GM12878 (cell line): Measurements from ENCODE around the gene CLEC2L. TPM values are rescaled to one million over a fixed set of nuclear protein-coding genes. Genes with fewer than 3 reads are reported as not detected.

Source experiments
- ATAC-seq: fragments of 200-7000 bp; cut with Tn5 transposase; 3 replicates; pipeline ENCODE4 v1.9.1; 2020; ENCODE audit warnings: mild to moderate bottlenecking, moderate library complexity
- Bru-seq: library from RNA; stranded (reverse); fragments of 400-500 nt; gene quantifications from one replicate; lab custom pipeline; 2021; lab: Mats Ljungman, UMichigan
- BruChase-seq, 2 experiments: library from RNA; stranded (reverse); fragments of 400-500 nt; gene quantifications; one replicate each; lab custom pipeline; 2021; lab: Mats Ljungman, UMichigan
- BruUV-seq: library from RNA; stranded (reverse); fragments of 400-500 nt; replicated peaks from 2 replicates; lab custom pipeline; 2021; lab: Mats Ljungman, UMichigan
- CTCF ChIA-PET: fragments of 300-600 bp; sonication (Branson Sonifier 250); formaldehyde crosslinking; extraction: SDS; loops from one replicate; lab custom pipeline; 2021; ENCODE audit warnings: inconsistent platforms; lab: Yijun Ruan, JAX
- POLR2A ChIA-PET: fragments of 350-600 bp; formaldehyde crosslinking; extraction: SDS; loops from one replicate; lab custom pipeline; 2021; ENCODE audit warnings: inconsistent platforms; lab: Charles Lee
- RAD21 ChIA-PET: fragments of 300-600 bp; sonication (Branson Sonifier 250); formaldehyde crosslinking; loops from one replicate; lab custom pipeline; 2023; ENCODE audit warnings: antibody characterized with exemption; ENCODE audit not compliant: unreplicated experiment; lab: Charles Lee
- SMC1A ChIA-PET: fragments of 300-600 bp; sonication (Branson Sonifier 250); formaldehyde crosslinking; loops from one replicate; lab custom pipeline; 2023; ENCODE audit not compliant: unreplicated experiment, uncharacterized antibody; lab: Charles Lee
- DNase-seq: peaks from one replicate; pipeline ENCODE4 v3.0.0-alpha.2; 2011; ENCODE audit warnings: low read depth, low spot score
- FAIRE-seq: peaks from 3 replicates; lab custom pipeline; 2011; peaks lifted over from hg19 to GRCh38; lab: Jason Lieb, UNC
- H2AFZ ChIP-seq: 2 replicates; pipeline ENCODE4 v1.6.0; 2011; ENCODE audit warnings: low read depth, low read length, control low read depth; ENCODE audit not compliant: control insufficient read depth
- H3K27ac ChIP-seq: 2 replicates; pipeline ENCODE4 v1.5.1; 2011; ENCODE audit warnings: control low read depth; ENCODE audit not compliant: control insufficient read depth, insufficient read depth
- H3K27me3 ChIP-seq, 2 experiments: replicated peaks in 1 of 2; 2 replicates each; pipeline versions ENCODE4 v1.6.0 to v1.6.1; 2011; ENCODE audit warnings: low read length in 1 of 2; ENCODE audit not compliant: control insufficient read depth in 2 of 2, insufficient read depth in 2 of 2
- H3K36me3 ChIP-seq, 2 experiments: 2 replicates each; pipeline ENCODE4 v1.5.1; 2011; ENCODE audit warnings: low read length in 1 of 2; ENCODE audit not compliant: control insufficient read depth in 2 of 2, insufficient read depth in 2 of 2
- H3K4me1 ChIP-seq: 2 replicates; pipeline ENCODE4 v1.6.1; 2011; ENCODE audit warnings: mild to moderate bottlenecking, low read length, moderate library complexity, mixed read lengths; ENCODE audit not compliant: control insufficient read depth, insufficient read depth
- H3K4me2 ChIP-seq: 2 replicates; pipeline ENCODE4 v1.6.0; 2011; ENCODE audit warnings: control low read depth; ENCODE audit not compliant: control insufficient read depth, insufficient read depth
- H3K4me3 ChIP-seq: fragments of 200-600 bp; sonication (generic); 2 replicates; pipeline ENCODE4 v1.5.1; 2016
- H3K79me2 ChIP-seq: 2 replicates; pipeline ENCODE4 v1.6.0; 2011; ENCODE audit warnings: low read length; ENCODE audit not compliant: control insufficient read depth, insufficient read depth
- H3K9ac ChIP-seq: 2 replicates; pipeline ENCODE4 v1.8.0; 2011; ENCODE audit warnings: low read length, control low read depth, mixed read lengths; ENCODE audit not compliant: control insufficient read depth, insufficient read depth
- H3K9me3 ChIP-seq: replicated peaks from 3 replicates; pipeline ENCODE4 v1.5.1; 2011; ENCODE audit warnings: mild to moderate bottlenecking, low read length; ENCODE audit not compliant: control insufficient read depth, insufficient read depth
- H4K20me1 ChIP-seq: 2 replicates; pipeline ENCODE4 v1.6.0; 2011; ENCODE audit not compliant: control insufficient read depth, insufficient read depth
- NR2C2 ChIP-seq: IDR thresholded peaks from 2 replicates; pipeline ENCODE4 v1.6.1; 2011; ENCODE audit warnings: borderline replicate concordance, low read depth; ENCODE audit not compliant: control insufficient read depth, insufficient read length
- PML ChIP-seq: IDR thresholded peaks from 2 replicates; pipeline ENCODE4 v1.6.1; 2012; ENCODE audit warnings: low read length, inconsistent platforms
- ZNF274 ChIP-seq: IDR thresholded peaks from one replicate; pipeline ENCODE4 v1.8.0; 2011; ENCODE audit not compliant: insufficient read length, insufficient read depth
- whole genome bisulfite sequencing: methylation state at CpG from one replicate; pipeline ENCODE4 v1.1.6; 2016; ENCODE audit warnings: low lambda C conversion rate; ENCODE audit not compliant: insufficient replicate concordance, insufficient coverage; ENCODE audit errors: missing lambda C conversion rate; 5-methylcytosine and 5-hydroxymethylcytosine counted together
- in situ Hi-C: fragments of 300-500 bp; cut with MboI; formaldehyde crosslinking; loops from 9 replicates; pipeline ENCODE4 v1.14.3; 2018; ENCODE audit warnings: mixed read lengths
- intact Hi-C: fragments of 100-400 bp; cut with micrococcal nuclease; formaldehyde crosslinking; loops from one replicate; pipeline ENCODE4 v1.14.2; 2022; ENCODE audit not compliant: unreplicated experiment
- long read RNA-seq, 2 experiments: library from polyadenylated mRNA; unstranded; transcript quantifications; one replicate each; pipeline ENCODE4 v2.0.0, GENCODE V29; 2019 to 2020
- polyA minus RNA-seq, 3 experiments: library from RNA; depleted of rRNA, polyadenylated mRNA; stranded (reverse); fragments of >200 nt; gene quantifications; 2 replicates each; pipeline ENCODE4 v1.2.3, GENCODE V29; 2011
- polyA plus RNA-seq, 11 experiments: library from polyadenylated mRNA; depleted of rRNA in 4 of 11; unstranded in 6 of 11; stranded (reverse) in 5 of 11; fragments of >200 nt; fragmentation: Nextera tagmentation in 4 of 11; fragmentation: Illumina TruSeq in 1 of 11; extraction: Ambion mirVana in 4 of 11; extraction: Trizol in 1 of 11; gene quantifications; 1 replicate in 1 of 11; 2 replicates in 10 of 11; pipeline versions ENCODE4 v1.2.1 to v1.2.3, GENCODE V29; 2011 to 2016; ENCODE audit warnings: inconsistent platforms in 2 of 11, missing spikeins in 2 of 11, low read depth in 1 of 11
- total RNA-seq, 4 experiments: library from RNA; depleted of rRNA in 3 of 4; stranded (reverse); fragments of >200 nt in 3 of 4; fragmentation: Illumina TruSeq in 1 of 4; extraction: Trizol in 1 of 4; gene quantifications; 2 replicates each; pipeline versions ENCODE4 v1.2.1 to v1.2.3, GENCODE V29; 2013 to 2021

Gene CLEC2L
- total RNA-seq (2013; cell fraction: nucleolus; rRNA removed): not detected in 2 replicates
- total RNA-seq (2014; rRNA removed): not detected in 2 replicates
- total RNA-seq (2014; rRNA removed; fragmentation: Illumina TruSeq; extraction: Trizol): not detected in 2 replicates
- not detected in 2 replicates for total RNA-seq (2021)
- not detected for polyA plus RNA-seq (2011; ENCODE audit: low read depth)
- polyA plus RNA-seq (2011; rRNA removed): not detected in 2 replicates
- not detected in 2 replicates for polyA plus RNA-seq (2011; cell fraction: cytosol; rRNA removed)
- not detected in 2 replicates for polyA plus RNA-seq (2011; cell fraction: nucleus; rRNA removed)
- not detected in 2 replicates for polyA plus RNA-seq (2012)
- polyA plus RNA-seq (2014; fragmentation: Illumina TruSeq; extraction: Trizol): not detected in 2 replicates
- not detected for polyA plus RNA-seq (2014; fragmentation: Nextera tagmentation; extraction: Ambion mirVana)
- not detected in 2 replicates for polyA plus RNA-seq (2014; rRNA removed)
- polyA plus RNA-seq (2016; fragmentation: Nextera tagmentation; extraction: Ambion mirVana): not detected
- not detected in 2 replicates for polyA minus RNA-seq (2011; rRNA and poly(A)+ RNA removed)
- not detected in 2 replicates for polyA minus RNA-seq (2011; cell fraction: cytosol; rRNA and poly(A)+ RNA removed)
- polyA minus RNA-seq (2011; cell fraction: nucleus; rRNA and poly(A)+ RNA removed): not detected in 2 replicates
- Bru-seq, nascent RNA: not detected
- percentile 5 among the genes with signal in this experiment for BruChase-seq, experiment 1, labeled RNA remaining after a 6-hour chase
- BruChase-seq, experiment 2, labeled RNA remaining after a 2-hour chase: not detected
- long read RNA-seq, experiment 1: 0 reads
- long read RNA-seq, experiment 2: 0 reads

DNA sequence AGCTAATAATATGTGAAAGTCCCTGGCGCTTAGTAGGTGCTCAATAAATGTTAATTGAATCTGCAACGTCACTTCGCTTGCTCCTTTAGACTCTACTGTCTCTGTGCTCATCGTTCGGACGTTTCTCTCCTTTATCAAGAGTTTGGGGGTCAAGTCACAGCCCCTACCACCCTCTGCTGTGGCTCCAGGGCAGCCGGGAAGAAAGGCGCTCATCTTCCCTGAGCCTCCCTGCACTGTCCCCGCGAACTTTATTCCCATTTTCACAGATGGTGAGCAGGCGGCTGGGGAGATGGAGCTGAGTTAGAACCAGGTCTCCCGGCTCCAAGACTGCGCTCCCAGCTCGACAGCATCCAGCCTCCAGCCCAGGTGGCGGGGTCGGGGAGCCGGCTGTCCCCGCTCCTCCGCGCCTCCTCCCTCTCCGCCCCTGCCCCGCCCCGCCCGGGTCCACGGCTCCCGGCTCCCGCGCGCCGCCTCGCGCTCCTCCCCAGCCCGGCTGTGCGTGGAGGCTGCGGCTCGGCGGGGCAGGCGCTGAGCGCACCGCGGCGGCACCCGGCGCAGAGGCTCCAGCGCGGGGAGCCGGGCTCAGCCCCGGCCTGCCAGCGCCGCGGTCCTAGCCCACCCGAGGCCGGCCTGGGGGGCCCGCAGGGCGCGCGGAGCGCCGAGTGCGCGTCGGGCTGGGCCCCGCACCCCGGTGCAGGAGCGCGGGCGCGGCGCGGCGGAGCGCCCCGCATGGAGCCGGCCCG, at the start of gene CLEC2L:
Gene CLEC2L (plus strand): TSS at position 487 of the 743 bp plus-strand sequence. CDS start 243 bp downstream, at position 730.
- H2AFZ ChIP-seq: no peak within 1 kb of the TSS
- no peaks in the 10 kb centered on the region for H3K79me2 ChIP-seq
- peaks cover 0 to 2% of the 10 kb centered on the region in 2 experiments; a peak in 3 of 4 replicates for H3K27me3 ChIP-seq
- intact Hi-C loops: no loop called here
- H3K4me2 ChIP-seq: no peak within 1 kb of the TSS
- DNase-seq: no peak
- no peak within 1 kb of the TSS for H3K4me3 ChIP-seq
- no peak for ATAC-seq
- no peak for FAIRE-seq
- no peak within 1 kb of the TSS for H3K9ac ChIP-seq
- ChIA-PET RAD21 (no interaction called here), CTCF (no interaction called here)
- BruUV-seq: no TSS peak
- 53% methylated on average over 48 of the region's 75 CpGs for WGBS
- no peak within 1 kb of the TSS for H3K27ac ChIP-seq
- H3K36me3 ChIP-seq: no peaks in the 10 kb centered on the region
- no peak for TF ChIP-seq NR2C2
- no peak for TF ChIP-seq PML
- no peak for TF ChIP-seq ZNF274
- TF ChIP-seq, all 136 proteins: peak for 0
- Histone ChIP-seq H4K20me1 (no peaks in the 10 kb centered on the region), H3K4me1 (no peaks in the 10 kb centered on the region), H3K9me3 (no peaks in the 10 kb centered on the region)
- ChIA-PET SMC1A (no interaction called here), POLR2A (no interaction called here)
- in situ Hi-C loops: no loop called here
